Bone marrow (tissue), 2 donors: ENCODE results near the gene RHOBTB1.
"Not testable (repeated sequence)": the region's sequence is repeated elsewhere in the genome, so short reads cannot be mapped to it uniquely, and the experiment has no call there.

Experiments
- DNase-seq, 2 donors: peaks; one replicate each; lab custom pipeline; 2025; lab: John Stamatoyannopoulos, UW

Gene RHOBTB1

GRCh38 chr10:60868946-60869345 lies 75.0 kb downstream of the RHOBTB1 start:
- DNase-seq = no peak

DNA sequence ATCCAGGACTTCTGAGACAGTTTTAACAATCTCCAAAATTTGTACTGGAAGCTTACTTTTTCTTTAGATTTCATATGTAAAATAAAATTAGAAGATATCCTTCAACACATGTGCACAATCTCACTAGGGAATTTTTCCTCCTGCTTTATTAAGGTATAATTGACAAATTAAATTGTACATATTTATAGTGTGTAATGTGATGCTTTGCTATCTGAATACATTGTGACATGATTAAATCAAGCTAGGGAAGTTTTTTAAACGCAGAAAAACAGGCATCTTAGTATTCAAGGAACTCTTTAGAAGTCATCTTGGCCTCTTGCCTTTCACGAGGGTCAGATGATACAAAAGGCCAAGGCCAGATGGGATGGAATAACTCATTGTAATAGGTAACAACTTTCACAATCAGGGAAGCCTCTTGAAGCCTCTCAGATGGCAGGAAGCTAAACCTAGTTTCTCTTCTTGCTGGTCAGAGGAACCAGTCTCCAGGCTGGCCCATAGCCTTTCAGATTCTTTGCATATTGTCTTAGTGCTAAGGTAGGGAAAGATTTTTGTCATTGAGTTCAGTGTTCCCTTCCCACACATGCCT lies 78.7 kb downstream of the RHOBTB1 start:
- no peak for DNase-seq

DNA sequence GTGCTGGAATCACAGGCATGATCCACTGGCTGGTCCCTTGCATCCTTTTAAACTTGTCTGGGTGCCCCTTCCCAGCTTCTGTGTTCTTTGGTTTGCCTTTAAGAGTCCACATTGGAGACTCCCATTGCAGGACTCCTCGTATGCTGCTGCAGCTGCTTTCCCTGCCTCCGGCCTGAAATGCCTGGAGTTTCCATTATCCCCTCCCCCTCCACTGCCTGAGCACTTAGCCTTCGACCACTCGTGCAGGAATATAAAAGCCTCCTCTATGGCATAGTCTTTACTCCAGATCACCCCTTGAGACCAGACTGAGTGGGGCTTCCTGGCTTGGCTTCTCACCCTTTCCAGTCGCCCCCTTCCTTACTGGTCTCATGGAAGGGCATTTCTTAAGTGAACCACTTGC lies 80.2 kb downstream of the RHOBTB1 start:
- no peak for DNase-seq

DNA sequence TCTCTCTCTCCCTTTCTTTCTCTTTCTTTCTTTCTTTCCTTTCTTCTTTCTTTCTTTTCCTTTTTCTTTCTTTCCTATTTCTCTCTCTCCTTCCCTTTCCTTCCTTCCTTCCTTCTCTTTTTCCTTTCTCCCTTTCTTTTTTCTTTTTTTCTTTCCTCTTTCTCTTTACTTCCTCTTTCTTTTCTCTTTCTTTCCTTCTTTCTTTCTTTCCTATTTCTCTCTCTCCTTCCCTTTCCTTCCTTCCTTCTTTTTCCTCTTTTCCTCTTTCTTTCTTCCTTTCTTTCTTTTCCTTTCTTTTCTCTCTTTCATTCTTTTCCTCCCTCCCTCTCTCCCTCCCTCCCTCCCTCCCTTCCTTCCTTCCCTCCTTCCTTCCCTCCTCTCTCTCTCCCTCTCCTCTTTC lies 81.5 kb downstream of the RHOBTB1 start:
- DNase-seq = no peak

GRCh38 chr10:60856405-60856804 lies 87.6 kb downstream of the RHOBTB1 start:
- no peak for DNase-seq

DNA sequence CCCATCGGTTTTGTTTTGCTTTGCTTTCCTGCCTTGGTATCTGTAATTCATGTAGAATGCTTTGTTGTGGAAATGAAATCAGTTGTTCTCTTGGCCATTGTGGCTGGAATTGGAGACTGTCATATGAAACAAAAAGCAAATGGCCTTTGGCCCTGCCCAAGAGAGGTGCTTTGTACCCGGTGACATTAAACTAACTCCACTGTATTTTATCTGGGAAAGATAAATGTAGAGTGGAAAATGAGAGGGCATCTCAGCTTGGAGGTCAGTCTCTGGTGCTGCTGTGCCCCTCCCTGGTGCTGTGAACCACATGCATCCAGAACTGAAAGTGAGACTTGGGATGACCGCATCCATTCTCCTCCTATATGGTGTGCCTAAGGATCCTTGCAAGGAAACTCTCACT lies 90.3 kb downstream of the RHOBTB1 start:
- DNase-seq = no peak

GRCh38 chr10:60853107-60853506 lies 90.9 kb downstream of the RHOBTB1 start:
- DNase-seq = no peak

DNA sequence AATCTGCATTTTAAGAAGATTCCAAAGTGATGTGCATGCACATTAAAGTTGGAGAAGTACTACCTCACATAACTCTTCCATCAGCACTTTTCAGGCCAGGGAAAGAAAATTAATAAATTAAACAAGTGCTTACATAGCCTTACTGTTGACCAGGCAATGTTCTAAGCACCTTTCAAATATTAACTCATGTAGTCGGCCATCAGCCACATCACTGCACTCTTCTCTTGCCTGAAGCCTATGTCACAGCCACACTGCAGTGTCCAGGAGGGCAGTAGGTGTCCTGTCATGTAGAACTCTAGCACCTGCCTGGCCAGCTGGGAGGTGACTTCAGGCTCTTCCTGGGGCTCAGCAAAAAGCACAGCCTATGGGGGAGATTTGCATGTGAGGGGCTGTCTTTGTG lies 94.2 kb downstream of the RHOBTB1 start:
- no peak for DNase-seq

DNA sequence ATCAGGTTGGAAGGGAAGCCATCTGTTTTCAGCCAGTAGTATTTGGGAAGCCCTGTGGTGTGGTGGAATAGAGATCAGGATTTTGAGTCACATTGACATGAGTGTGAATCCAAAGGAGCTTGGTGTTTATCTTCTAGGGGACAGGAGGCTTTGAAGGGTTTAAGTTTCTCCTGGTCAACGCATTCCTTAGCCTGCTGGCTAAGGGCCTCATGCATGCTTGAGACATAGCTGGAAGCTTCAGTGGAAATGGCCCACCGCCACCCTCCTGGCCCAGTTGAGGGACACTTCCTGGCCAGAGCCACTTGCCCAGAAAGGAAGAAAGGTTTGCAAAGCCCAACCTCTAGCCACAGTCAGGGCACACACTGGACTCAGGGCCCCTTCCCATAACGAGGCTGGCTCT lies 94.8 kb downstream of the RHOBTB1 start:
- DNase-seq = no peak

GRCh38 chr10:60848680-60849079 lies 95.3 kb downstream of the RHOBTB1 start:
- DNase-seq = no peak

DNA sequence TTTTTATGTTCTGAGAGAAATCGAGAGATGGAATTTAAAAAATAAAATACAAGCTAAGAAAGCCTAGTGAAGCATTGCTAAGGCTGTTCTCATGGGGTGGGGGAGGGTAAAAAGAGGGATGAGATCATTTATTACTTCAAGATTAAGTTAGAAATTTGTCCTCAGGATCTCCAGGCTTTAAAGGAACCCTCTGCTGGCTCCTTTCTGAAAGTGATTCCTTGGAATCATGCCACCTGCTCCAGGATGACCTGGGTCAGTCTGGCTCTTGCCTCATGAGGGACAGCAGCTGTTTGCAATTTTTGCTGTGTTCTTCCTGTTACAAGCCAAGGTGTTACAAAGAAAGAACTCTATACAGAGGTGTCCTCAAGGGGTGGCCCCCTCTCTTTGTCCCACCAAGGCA lies 95.9 kb downstream of the RHOBTB1 start:
- no peak for DNase-seq

DNA sequence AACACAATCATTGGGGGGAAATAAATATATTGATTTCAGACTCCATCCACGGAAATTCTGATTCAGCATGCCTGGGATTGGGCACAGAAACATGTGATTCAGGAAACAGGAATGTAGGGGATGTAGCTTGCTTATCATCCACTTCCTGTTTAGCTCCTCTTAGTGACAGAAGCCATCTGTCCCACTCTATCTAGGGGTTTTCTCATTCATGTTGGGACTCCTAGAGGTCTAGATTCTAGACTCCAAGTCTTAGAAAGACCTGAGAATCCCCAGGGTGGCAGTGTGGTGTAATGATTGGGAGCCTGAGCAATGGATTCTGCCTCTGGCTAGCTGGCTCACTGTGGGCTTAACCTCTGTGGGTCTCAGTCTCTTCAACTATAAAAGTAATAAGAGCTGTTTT lies 97.8 kb downstream of the RHOBTB1 start:
- no peak for DNase-seq

DNA sequence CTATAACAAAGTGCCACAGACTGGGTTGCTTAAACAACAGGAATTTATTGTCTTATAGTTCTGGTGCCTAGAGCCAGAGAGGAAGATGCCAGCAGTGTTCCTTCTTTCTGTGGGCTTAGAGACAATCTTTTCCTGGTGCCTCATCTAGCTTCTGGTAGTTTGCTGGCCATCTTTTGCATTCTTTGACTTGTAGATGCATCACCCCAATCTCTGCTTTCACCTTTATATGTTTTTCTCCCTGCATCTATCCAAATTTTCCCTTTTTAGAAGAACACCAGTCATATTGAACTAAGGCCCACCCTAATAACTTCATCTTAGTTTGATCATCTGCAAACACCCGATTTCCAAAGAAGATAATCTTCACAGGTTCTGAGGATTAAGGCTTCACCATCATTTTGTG lies 98.9 kb downstream of the RHOBTB1 start:
- no peak for DNase-seq

DNA sequence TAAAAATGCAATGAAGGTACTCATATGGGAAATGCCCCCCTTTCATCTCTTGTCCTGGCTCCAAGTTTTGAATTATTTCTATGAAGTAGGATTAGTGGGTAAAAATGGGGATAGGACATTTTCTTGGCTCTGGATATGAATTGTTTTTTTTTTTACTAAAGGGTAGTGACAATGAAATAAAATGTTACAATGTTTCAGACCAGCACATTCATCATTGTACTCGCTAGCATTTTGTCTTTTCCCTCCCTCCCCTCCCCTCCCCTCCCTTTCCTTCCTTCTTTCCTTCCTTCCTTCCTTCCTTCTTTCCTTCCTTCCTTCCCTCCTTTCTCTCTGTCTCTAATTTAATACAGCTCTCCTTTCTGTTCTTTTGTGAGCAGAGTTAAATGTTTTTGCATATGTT lies 101.3 kb downstream of the RHOBTB1 start:
- no peak for DNase-seq

GRCh38 chr10:60841227-60841626 lies 102.8 kb downstream of the RHOBTB1 start:
- not testable (repeated sequence) for DNase-seq

DNA sequence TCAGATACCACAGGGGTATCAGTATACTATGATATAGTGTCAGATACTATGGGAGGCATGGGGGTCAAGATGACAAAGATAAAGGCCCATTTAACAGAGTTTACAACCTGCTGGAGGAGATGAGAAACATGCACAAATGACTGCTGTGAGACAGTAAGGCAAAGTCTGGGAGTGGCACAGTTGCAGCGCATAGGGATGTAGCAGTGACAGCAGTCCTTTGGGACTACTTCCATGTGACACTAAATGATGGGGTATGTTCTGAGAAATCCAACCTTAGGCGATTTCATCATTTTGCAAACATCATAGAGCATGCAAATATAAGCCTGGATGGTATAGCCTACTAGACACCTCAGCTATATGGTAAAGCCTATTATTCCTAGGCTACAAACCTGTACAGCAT lies 108.9 kb downstream of the RHOBTB1 start:
- no peak for DNase-seq

GRCh38 chr10:60834401-60834800 lies 109.6 kb downstream of the RHOBTB1 start:
- DNase-seq = no peak

DNA sequence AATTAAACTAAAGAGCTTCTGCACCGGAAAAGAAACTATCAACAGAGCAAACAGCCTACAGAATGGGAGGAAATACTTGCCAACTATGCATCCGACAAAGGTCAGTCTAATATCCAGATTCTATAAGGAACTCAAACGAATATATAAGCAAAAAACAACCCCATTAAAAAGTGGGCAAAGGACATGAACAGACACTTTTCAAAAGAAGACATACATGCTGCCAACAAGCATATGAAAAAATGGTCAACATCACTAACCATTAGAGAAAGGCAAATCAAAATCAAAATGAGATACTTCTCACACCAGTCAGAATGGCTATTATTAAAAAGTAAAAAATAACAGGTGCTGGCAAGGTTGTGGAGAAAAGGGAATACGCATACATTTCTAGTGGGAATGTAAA lies 111.8 kb downstream of the RHOBTB1 start:
- not testable (repeated sequence) for DNase-seq

DNA sequence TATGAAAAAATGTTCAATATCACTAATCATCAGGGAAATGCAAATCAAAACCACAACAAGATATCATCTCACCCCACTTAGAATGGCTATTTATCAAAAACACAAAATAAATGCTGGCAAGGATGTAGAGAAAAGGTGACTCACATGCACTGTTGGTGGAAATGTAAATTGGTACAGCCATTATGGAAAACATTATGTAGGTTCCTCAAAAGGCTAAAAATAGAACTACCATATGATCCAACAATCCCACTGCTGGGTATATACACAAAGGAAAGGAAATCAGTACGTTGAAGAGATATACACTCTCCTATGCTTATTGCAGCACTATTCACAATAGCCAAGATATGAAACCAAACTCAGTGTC lies 115.5 kb downstream of the RHOBTB1 start:
- no peak for DNase-seq

- no peak for DNase-seq
These were observed 116.0 kb downstream of the RHOBTB1 start for GRCh38 chr10:60827791-60828488.

DNA sequence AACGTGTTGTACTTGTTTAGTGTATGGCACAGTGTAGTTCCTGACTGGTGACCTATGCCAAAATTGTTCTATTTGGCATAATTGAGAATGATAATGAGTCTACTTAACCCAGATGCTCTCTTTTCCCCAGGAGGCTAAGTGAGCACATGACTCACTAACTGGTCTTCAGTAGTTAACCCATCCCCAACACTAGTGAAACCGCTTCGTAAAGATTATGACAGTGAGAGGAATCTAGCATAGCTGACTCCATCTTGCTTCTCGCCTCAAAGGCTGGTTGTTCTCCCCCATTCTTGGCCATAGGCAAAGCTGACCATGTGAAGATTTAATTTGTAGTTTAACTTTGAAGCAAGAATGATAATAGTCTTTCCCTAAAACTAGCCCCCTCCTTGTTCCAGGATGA lies 118.5 kb downstream of the RHOBTB1 start:
- no peak for DNase-seq

DNA sequence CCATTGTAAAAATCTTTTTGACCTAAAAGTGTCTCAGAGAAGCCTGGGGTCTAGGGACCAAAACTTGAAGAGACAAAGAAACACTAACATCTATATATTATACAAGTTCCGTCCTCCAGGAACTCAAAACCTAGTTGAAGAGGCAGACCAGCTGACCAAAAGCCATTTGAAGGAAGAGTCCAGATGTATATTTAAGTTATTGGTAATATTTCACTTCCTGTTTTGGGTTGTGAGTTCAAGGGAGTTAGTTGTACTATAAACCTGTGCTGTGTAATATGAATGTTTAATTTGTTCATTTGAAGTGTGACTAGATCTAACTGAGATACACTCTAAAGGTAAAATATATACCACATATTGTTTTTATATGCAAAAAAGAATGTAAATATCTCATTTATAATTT lies 120.7 kb downstream of the RHOBTB1 start:
- no peak for DNase-seq

GRCh38 chr10:60822809-60823208 lies 121.2 kb downstream of the RHOBTB1 start:
- DNase-seq = no peak

- DNase-seq = no peak
These were observed 122.3 kb downstream of the RHOBTB1 start for GRCh38 chr10:60821656-60822055.
